GM12878 (cell line): ENCODE measurements around the gene RPGRIP1. TPM values are rescaled to one million over a fixed set of nuclear protein-coding genes. Genes with fewer than 3 reads are reported as not detected.

Source experiments
- ATAC-seq: fragments of 200-7000 bp; cut with Tn5 transposase; 3 replicates; pipeline ENCODE4 v1.9.1; 2020; ENCODE audit warnings: mild to moderate bottlenecking, moderate library complexity
- BruUV-seq: library from RNA; stranded (reverse); fragments of 400-500 nt; replicated peaks from 2 replicates; lab custom pipeline; 2021; lab: Mats Ljungman, UMichigan
- CTCF ChIA-PET: fragments of 300-600 bp; sonication (Branson Sonifier 250); formaldehyde crosslinking; extraction: SDS; loops from one replicate; lab custom pipeline; 2021; ENCODE audit warnings: inconsistent platforms; lab: Yijun Ruan, JAX
- POLR2A ChIA-PET: fragments of 350-600 bp; formaldehyde crosslinking; extraction: SDS; loops from one replicate; lab custom pipeline; 2021; ENCODE audit warnings: inconsistent platforms; lab: Charles Lee
- RAD21 ChIA-PET: fragments of 300-600 bp; sonication (Branson Sonifier 250); formaldehyde crosslinking; loops from one replicate; lab custom pipeline; 2023; ENCODE audit warnings: antibody characterized with exemption; ENCODE audit not compliant: unreplicated experiment; lab: Charles Lee
- SMC1A ChIA-PET: fragments of 300-600 bp; sonication (Branson Sonifier 250); formaldehyde crosslinking; loops from one replicate; lab custom pipeline; 2023; ENCODE audit not compliant: unreplicated experiment, uncharacterized antibody; lab: Charles Lee
- DNase-seq: peaks from one replicate; pipeline ENCODE4 v3.0.0-alpha.2; 2011; ENCODE audit warnings: low read depth, low spot score
- FAIRE-seq: peaks from 3 replicates; lab custom pipeline; 2011; peaks lifted over from hg19 to GRCh38; lab: Jason Lieb, UNC
- H2AFZ ChIP-seq: 2 replicates; pipeline ENCODE4 v1.6.0; 2011; ENCODE audit warnings: low read depth, low read length, control low read depth; ENCODE audit not compliant: control insufficient read depth
- H3K27ac ChIP-seq: 2 replicates; pipeline ENCODE4 v1.5.1; 2011; ENCODE audit warnings: control low read depth; ENCODE audit not compliant: control insufficient read depth, insufficient read depth
- H3K27me3 ChIP-seq, 2 experiments: replicated peaks in 1 of 2; 2 replicates each; pipeline versions ENCODE4 v1.6.0 to v1.6.1; 2011; ENCODE audit warnings: low read length in 1 of 2; ENCODE audit not compliant: control insufficient read depth in 2 of 2, insufficient read depth in 2 of 2
- H3K36me3 ChIP-seq, 2 experiments: 2 replicates each; pipeline ENCODE4 v1.5.1; 2011; ENCODE audit warnings: low read length in 1 of 2; ENCODE audit not compliant: control insufficient read depth in 2 of 2, insufficient read depth in 2 of 2
- H3K4me1 ChIP-seq: 2 replicates; pipeline ENCODE4 v1.6.1; 2011; ENCODE audit warnings: mild to moderate bottlenecking, low read length, moderate library complexity, mixed read lengths; ENCODE audit not compliant: control insufficient read depth, insufficient read depth
- H3K4me2 ChIP-seq: 2 replicates; pipeline ENCODE4 v1.6.0; 2011; ENCODE audit warnings: control low read depth; ENCODE audit not compliant: control insufficient read depth, insufficient read depth
- H3K4me3 ChIP-seq: fragments of 200-600 bp; sonication (generic); 2 replicates; pipeline ENCODE4 v1.5.1; 2016
- H3K79me2 ChIP-seq: 2 replicates; pipeline ENCODE4 v1.6.0; 2011; ENCODE audit warnings: low read length; ENCODE audit not compliant: control insufficient read depth, insufficient read depth
- H3K9ac ChIP-seq: 2 replicates; pipeline ENCODE4 v1.8.0; 2011; ENCODE audit warnings: low read length, control low read depth, mixed read lengths; ENCODE audit not compliant: control insufficient read depth, insufficient read depth
- H3K9me3 ChIP-seq: replicated peaks from 3 replicates; pipeline ENCODE4 v1.5.1; 2011; ENCODE audit warnings: mild to moderate bottlenecking, low read length; ENCODE audit not compliant: control insufficient read depth, insufficient read depth
- H4K20me1 ChIP-seq: 2 replicates; pipeline ENCODE4 v1.6.0; 2011; ENCODE audit not compliant: control insufficient read depth, insufficient read depth
- ASH2L ChIP-seq: fragments of 300-600, 200-600 bp; sonication (generic); IDR thresholded peaks from 2 replicates; pipeline ENCODE4 v1.6.1; 2017; ENCODE audit warnings: low read depth, mild to moderate bottlenecking, borderline replicate concordance
- ATF2 ChIP-seq: IDR thresholded peaks from 2 replicates; pipeline ENCODE4 v1.6.1; 2012; ENCODE audit warnings: low read length, inconsistent platforms
- BACH1 ChIP-seq: fragments of 450-650 bp; IDR thresholded peaks from 2 replicates; pipeline ENCODE4 v1.6.1; 2017; ENCODE audit warnings: mild to moderate bottlenecking, borderline replicate concordance
- SIX5 ChIP-seq: IDR thresholded peaks from 2 replicates; pipeline ENCODE4 v1.6.1; 2011; ENCODE audit warnings: mild to moderate bottlenecking, low read depth, low read length, moderate library complexity; ENCODE audit not compliant: severe bottlenecking
- STAT3 ChIP-seq: IDR thresholded peaks from 2 replicates; pipeline ENCODE4 v1.6.1; 2011; ENCODE audit warnings: low read depth, low read length, improper control_type of control experiment
- SUZ12 ChIP-seq: fragments of 200-600 bp; sonication (generic); IDR thresholded peaks from one replicate; pipeline ENCODE4 v1.6.1; 2018; ENCODE audit warnings: antibody characterized with exemption, mild to moderate bottlenecking; ENCODE audit not compliant: unreplicated experiment
- ZBTB40 ChIP-seq: fragments of 450-650 bp; IDR thresholded peaks from 2 replicates; pipeline ENCODE4 v1.6.1; 2016; ENCODE audit warnings: mild to moderate bottlenecking, moderate library complexity, borderline replicate concordance
- ZNF24 ChIP-seq: fragments of 450-650 bp; IDR thresholded peaks from 2 replicates; pipeline ENCODE4 v1.6.1; 2017; ENCODE audit warnings: antibody characterized with exemption, mild to moderate bottlenecking
- WGBS: methylation state at CpG from one replicate; pipeline ENCODE4 v1.1.6; 2016; ENCODE audit warnings: low lambda C conversion rate; ENCODE audit not compliant: insufficient replicate concordance, insufficient coverage; ENCODE audit errors: missing lambda C conversion rate; 5-methylcytosine and 5-hydroxymethylcytosine counted together
- in situ Hi-C: fragments of 300-500 bp; cut with MboI; formaldehyde crosslinking; loops from 9 replicates; pipeline ENCODE4 v1.14.3; 2018; ENCODE audit warnings: mixed read lengths
- intact Hi-C: fragments of 100-400 bp; cut with micrococcal nuclease; formaldehyde crosslinking; loops from one replicate; pipeline ENCODE4 v1.14.2; 2022; ENCODE audit not compliant: unreplicated experiment
- polyA plus RNA-seq, 11 experiments: library from polyadenylated mRNA; depleted of rRNA in 4 of 11; unstranded in 6 of 11; stranded (reverse) in 5 of 11; fragments of >200 nt; fragmentation: Nextera tagmentation in 4 of 11; fragmentation: Illumina TruSeq in 1 of 11; extraction: Ambion mirVana in 4 of 11; extraction: Trizol in 1 of 11; gene quantifications; 1 replicate in 1 of 11; 2 replicates in 10 of 11; pipeline versions ENCODE4 v1.2.1 to v1.2.3, GENCODE V29; 2011 to 2016; ENCODE audit warnings: inconsistent platforms in 2 of 11, missing spikeins in 2 of 11, low read depth in 1 of 11
- total RNA-seq, 4 experiments: library from RNA; depleted of rRNA in 3 of 4; stranded (reverse); fragments of >200 nt in 3 of 4; fragmentation: Illumina TruSeq in 1 of 4; extraction: Trizol in 1 of 4; gene quantifications; 2 replicates each; pipeline versions ENCODE4 v1.2.1 to v1.2.3, GENCODE V29; 2013 to 2021

RPGRIP1 gene
- total and polyA plus RNA-seq, 10 of the 15 experiments (the other 5 are each of a cell fraction or from before 2014, with no cell fraction given), result 0.07 to 1.1 (median 0.30) TPM; not detected in 1

GRCh38 chr14:21255385-21256101, 24.3 kb upstream of the RPGRIP1 start:
- peak overlapping the region; percentile 38; the same call in 1 of the 2 replicates for H3K4me2 ChIP-seq
- H3K27me3 ChIP-seq, result no peaks in the 10 kb centered on the region
- H4K20me1 ChIP-seq, result peaks cover 17% of the 10 kb centered on the region
- CTCF ChIA-PET, result interaction anchor here (0.9 to 1.8 kb wide), 3 partner anchors 9 to 16 kb away, joined by 3 to 11 read pairs (median 4); no protein-coding TSS in a partner anchor
- DNase-seq, result no peak
- no peaks in the 10 kb centered on the region for H3K9me3 ChIP-seq
- TF ChIP-seq ASH2L (no peak), STAT3 (no peak), SUZ12 (no peak), BACH1 (no peak), ZNF24 (no peak), SIX5 (no peak), ZBTB40 (no peak), ATF2 (no peak)
- TF ChIP-seq, all 136 proteins: peak for 0
- Histone ChIP-seq H3K36me3 (peaks cover 9 to 37% of the 10 kb centered on the region in 2 experiments), H3K9ac (no peak overlapping the region), H3K79me2 (peaks cover 92% of the 10 kb centered on the region), H3K4me1 (0 out of 2 replicates have a peak, but pooled peaks cover 4% of the 10 kb centered on the region), H3K27ac (no peak overlapping the region), H2AFZ (no peak overlapping the region), H3K4me3 (no peak overlapping the region)
- in situ Hi-C loops (no loop called here), intact Hi-C loops (no loop called here)
- RAD21 ChIA-PET, result interaction anchor here (0.7 to 1.6 kb wide), 4 partner anchors 8 to 13 kb away, joined by 3 to 7 read pairs (median 4); no protein-coding TSS in a partner anchor
- ATAC-seq (peak; percentile 7; the same call in 2 of the 3 replicates), FAIRE-seq (peak; percentile 38)
- WGBS, result 10% methylated on average over 4 of the region's 4 CpGs
- POLR2A ChIA-PET, result interaction anchor here (0.5 to 1.4 kb wide), 7 partner anchors 9 to 149 kb away, joined by 3 to 5 read pairs (median 4); no protein-coding TSS in a partner anchor
- TSS peak; percentile 0 for BruUV-seq
- SMC1A ChIA-PET, result interaction anchor here (0.9 to 3.6 kb wide), 7 partner anchors 8 to 52 kb away, joined by 3 to 21 read pairs (median 7); no protein-coding TSS in a partner anchor
